Muscle layer of colon (tissue), 2 donors: ENCODE results near the gene TRHDE.
"Not testable (repeated sequence)": the region's sequence is repeated elsewhere in the genome, so short reads cannot be mapped to it uniquely, and the experiment has no call there.

Experiments
- H3K27ac ChIP-seq: one replicate; pipeline ENCODE4 v1.7.0; 2013; ENCODE audit warnings: low read depth, mild to moderate bottlenecking, low read length, moderate library complexity
- H3K27me3 ChIP-seq, 2 donors: one replicate each; pipeline ENCODE4 v1.7.0; 2013; ENCODE audit warnings: low read length in 2 of 2, mild to moderate bottlenecking in 2 of 2; ENCODE audit not compliant: insufficient read depth in 2 of 2, control insufficient read depth in 1 of 2
- H3K36me3 ChIP-seq: one replicate; pipeline ENCODE4 v1.7.0; 2013; ENCODE audit warnings: mild to moderate bottlenecking, low read length; ENCODE audit not compliant: insufficient read depth
- H3K4me1 ChIP-seq: one replicate; pipeline ENCODE4 v1.7.0; 2013; ENCODE audit warnings: mild to moderate bottlenecking, low read length; ENCODE audit not compliant: insufficient read depth
- H3K4me3 ChIP-seq, 2 donors: one replicate each; pipeline ENCODE4 v1.7.0; 2013; ENCODE audit warnings: low read length in 2 of 2, low read depth in 1 of 2, mild to moderate bottlenecking in 1 of 2, moderate library complexity in 1 of 2
- H3K9ac ChIP-seq: one replicate; pipeline ENCODE4 v1.7.0; 2013; ENCODE audit warnings: low read length
- H3K9me3 ChIP-seq: one replicate; pipeline ENCODE4 v1.7.0; 2013; ENCODE audit warnings: mild to moderate bottlenecking, low read length
- donor health status: abdominal sarcoma.
- donor health status: Adenocarcinoma of cecum.

TRHDE gene

GRCh38 chr12:72694193-72694592 lies 422.0 kb downstream of the TRHDE start:
- Histone ChIP-seq H3K27ac (no peak overlapping the region), H3K9ac (no peak overlapping the region), H3K9me3 (no peaks in the 10 kb centered on the region), H3K4me3 (no peak overlapping the region), H3K4me1 (no peaks in the 10 kb centered on the region), H3K27me3 (no peaks in the 10 kb centered on the region), H3K36me3 (no peaks in the 10 kb centered on the region)

- H3K9ac ChIP-seq = no peak overlapping the region
Observed at GRCh38 chr12:72699362-72699761, 427.2 kb downstream of the TRHDE start.

GRCh38 chr12:72712025-72712424 lies 439.9 kb downstream of the TRHDE start:
- H3K9me3 ChIP-seq, H3K9ac ChIP-seq, H3K4me3 ChIP-seq: not testable (repeated sequence)

More at GRCh38 chr12:72699362-72699761, 427.2 kb downstream of the TRHDE start:
- Histone ChIP-seq H3K27ac (no peak overlapping the region), H3K4me3 (no peak overlapping the region), H3K27me3 (no peaks in the 10 kb centered on the region), H3K36me3 (no peaks in the 10 kb centered on the region), H3K9me3 (no peaks in the 10 kb centered on the region), H3K4me1 (no peaks in the 10 kb centered on the region)

GRCh38 chr12:72716221-72716620 lies 444.1 kb downstream of the TRHDE start:
- no peaks in the 10 kb centered on the region for H3K9me3 ChIP-seq
- no peaks in the 10 kb centered on the region for H3K4me1 ChIP-seq
- no peak overlapping the region for H3K9ac ChIP-seq
- H3K36me3 ChIP-seq = no peaks in the 10 kb centered on the region
- H3K27me3 ChIP-seq = no peaks in the 10 kb centered on the region
- H3K4me3 ChIP-seq = no peak overlapping the region
- no peak overlapping the region for H3K27ac ChIP-seq

More at GRCh38 chr12:72712025-72712424, 439.9 kb downstream of the TRHDE start:
- not testable (repeated sequence) for H3K27me3 ChIP-seq, H3K27ac ChIP-seq, H3K36me3 ChIP-seq, H3K4me1 ChIP-seq

GRCh38 chr12:72717036-72717435 lies 444.9 kb downstream of the TRHDE start:
- Histone ChIP-seq H3K27me3 (no peaks in the 10 kb centered on the region), H3K4me1 (no peaks in the 10 kb centered on the region), H3K36me3 (no peaks in the 10 kb centered on the region), H3K9ac (no peak overlapping the region), H3K9me3 (no peaks in the 10 kb centered on the region), H3K27ac (no peak overlapping the region), H3K4me3 (no peak overlapping the region)
